Measurements from ENCODE around the gene EZR.

Gene EZR

DNA sequence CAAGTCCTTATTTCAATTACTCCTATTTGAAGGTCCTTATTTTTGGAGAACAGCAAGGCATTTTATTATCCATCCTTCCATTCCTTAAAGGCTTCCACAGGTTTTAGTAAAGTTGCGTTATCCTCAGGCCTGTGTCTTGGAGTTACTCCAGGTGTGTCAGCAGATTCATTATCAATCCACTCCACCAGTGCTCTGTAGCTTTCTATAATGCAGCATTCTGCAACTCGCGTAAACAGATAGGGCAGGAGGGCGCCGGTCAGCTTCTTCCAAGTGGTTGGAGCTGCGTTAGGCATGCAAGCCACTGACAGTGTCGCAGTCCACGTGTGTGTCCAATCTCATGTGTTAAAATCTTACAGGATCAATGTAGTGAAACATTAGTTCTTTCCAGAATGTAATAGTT, 93.5 kb downstream of the EZR start:
- no peak overlapping the region for H2AFZ ChIP-seq (ENCODE audit: low read depth, low read length)
- no peaks in the 10 kb centered on the region for H3K36me3 ChIP-seq (ENCODE audit: insufficient read depth, low read length)

DNA sequence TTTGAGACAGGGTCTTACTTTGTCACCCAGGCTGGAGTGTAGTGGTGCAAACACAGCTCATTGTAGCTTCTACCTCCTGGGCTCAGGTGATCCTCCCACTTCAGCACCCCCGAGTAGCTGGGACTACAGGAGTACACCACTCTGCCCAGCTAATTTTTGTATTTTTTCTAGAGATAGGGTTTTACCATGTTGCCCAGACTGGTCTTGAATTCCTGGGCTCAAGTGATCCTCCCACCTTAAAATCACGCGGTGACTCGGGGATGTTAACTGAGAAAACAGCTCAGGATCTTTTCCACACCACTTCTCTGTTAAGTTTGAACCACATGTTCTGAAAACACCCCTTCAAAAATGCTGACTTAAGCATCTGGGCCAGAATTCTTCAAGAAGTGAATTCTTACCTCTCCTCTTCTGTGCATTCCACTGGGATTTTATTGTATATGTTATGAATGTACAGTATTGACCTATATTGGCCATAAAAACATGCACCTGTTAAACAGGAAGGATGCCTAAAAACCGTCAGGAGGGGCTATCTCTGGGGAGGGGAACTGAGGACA, 96.9 kb downstream of the EZR start:
- H3K27me3 ChIP-seq (ENCODE audit: insufficient read depth, low read length, poor library complexity), result no peaks in the 10 kb centered on the region
- no peaks in the 10 kb centered on the region for H3K36me3 ChIP-seq (ENCODE audit: insufficient read depth, low read length)
- H3K9me3 ChIP-seq (ENCODE audit: insufficient read depth, low read length, severe bottlenecking), result no peaks in the 10 kb centered on the region
- DNase-seq, result no peak
- no peak overlapping the region for H2AFZ ChIP-seq (ENCODE audit: low read depth, low read length)
- ATAC-seq (ENCODE audit: insufficient read depth, low read depth), result no peak
- no peak overlapping the region for H3K4me3 ChIP-seq (ENCODE audit: low read depth in 1 of 2, low read length in 2 of 2)
- H4K20me1 ChIP-seq (ENCODE audit: insufficient read depth, low read length), result no peaks in the 10 kb centered on the region
- H3K27ac ChIP-seq (ENCODE audit: low read length), result no peak overlapping the region
- TF ChIP-seq, protein P1, sequence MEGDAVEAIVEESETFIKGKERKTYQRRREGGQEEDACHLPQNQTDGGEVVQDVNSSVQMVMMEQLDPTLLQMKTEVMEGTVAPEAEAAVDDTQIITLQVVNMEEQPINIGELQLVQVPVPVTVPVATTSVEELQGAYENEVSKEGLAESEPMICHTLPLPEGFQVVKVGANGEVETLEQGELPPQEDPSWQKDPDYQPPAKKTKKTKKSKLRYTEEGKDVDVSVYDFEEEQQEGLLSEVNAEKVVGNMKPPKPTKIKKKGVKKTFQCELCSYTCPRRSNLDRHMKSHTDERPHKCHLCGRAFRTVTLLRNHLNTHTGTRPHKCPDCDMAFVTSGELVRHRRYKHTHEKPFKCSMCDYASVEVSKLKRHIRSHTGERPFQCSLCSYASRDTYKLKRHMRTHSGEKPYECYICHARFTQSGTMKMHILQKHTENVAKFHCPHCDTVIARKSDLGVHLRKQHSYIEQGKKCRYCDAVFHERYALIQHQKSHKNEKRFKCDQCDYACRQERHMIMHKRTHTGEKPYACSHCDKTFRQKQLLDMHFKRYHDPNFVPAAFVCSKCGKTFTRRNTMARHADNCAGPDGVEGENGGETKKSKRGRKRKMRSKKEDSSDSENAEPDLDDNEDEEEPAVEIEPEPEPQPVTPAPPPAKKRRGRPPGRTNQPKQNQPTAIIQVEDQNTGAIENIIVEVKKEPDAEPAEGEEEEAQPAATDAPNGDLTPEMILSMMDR (IDR thresholded peaks at IDR 0.05; ENCODE audit: borderline replicate concordance, extremely low read depth, low read length, poor library complexity, severe bottlenecking), result no peak
- TF ChIP-seq EZH2 (IDR thresholded peaks at IDR 0.05; ENCODE audit: borderline replicate concordance, low read depth, low read length, severe bottlenecking), result no peak
- no peaks in the 10 kb centered on the region for H3K79me2 ChIP-seq (ENCODE audit: insufficient read depth, low read length)
- H3K4me1 ChIP-seq (ENCODE audit: insufficient read depth, low read length), result no peaks in the 10 kb centered on the region
- no peak overlapping the region for H3K4me2 ChIP-seq (ENCODE audit: insufficient read depth, low read length)
- no peak overlapping the region for H3K9ac ChIP-seq (ENCODE audit: low read depth, low read length)

More for the DNA sequence above, 93.5 kb downstream of the EZR start:
- DNase-seq, result no peak
- no peaks in the 10 kb centered on the region for H3K9me3 ChIP-seq (ENCODE audit: insufficient read depth, low read length, severe bottlenecking)
- no peak overlapping the region for H3K4me3 ChIP-seq (ENCODE audit: low read depth in 1 of 2, low read length in 2 of 2)
- no peaks in the 10 kb centered on the region for H3K79me2 ChIP-seq (ENCODE audit: insufficient read depth, low read length)
- H3K27me3 ChIP-seq (ENCODE audit: insufficient read depth, low read length, poor library complexity), result no peaks in the 10 kb centered on the region
- H4K20me1 ChIP-seq (ENCODE audit: insufficient read depth, low read length), result no peaks in the 10 kb centered on the region
- TF ChIP-seq, protein P1 (IDR thresholded peaks at IDR 0.05; ENCODE audit: borderline replicate concordance, extremely low read depth, low read length, poor library complexity, severe bottlenecking), result no peak
- TF ChIP-seq EZH2 (IDR thresholded peaks at IDR 0.05; ENCODE audit: borderline replicate concordance, low read depth, low read length, severe bottlenecking), result no peak
- no peak overlapping the region for H3K9ac ChIP-seq (ENCODE audit: low read depth, low read length)
- H3K4me2 ChIP-seq (ENCODE audit: insufficient read depth, low read length), result no peak overlapping the region
- no peak overlapping the region for H3K27ac ChIP-seq (ENCODE audit: low read length)
- ATAC-seq (ENCODE audit: insufficient read depth, low read depth), result no peak
- H3K4me1 ChIP-seq (ENCODE audit: insufficient read depth, low read length), result no peaks in the 10 kb centered on the region

DNA sequence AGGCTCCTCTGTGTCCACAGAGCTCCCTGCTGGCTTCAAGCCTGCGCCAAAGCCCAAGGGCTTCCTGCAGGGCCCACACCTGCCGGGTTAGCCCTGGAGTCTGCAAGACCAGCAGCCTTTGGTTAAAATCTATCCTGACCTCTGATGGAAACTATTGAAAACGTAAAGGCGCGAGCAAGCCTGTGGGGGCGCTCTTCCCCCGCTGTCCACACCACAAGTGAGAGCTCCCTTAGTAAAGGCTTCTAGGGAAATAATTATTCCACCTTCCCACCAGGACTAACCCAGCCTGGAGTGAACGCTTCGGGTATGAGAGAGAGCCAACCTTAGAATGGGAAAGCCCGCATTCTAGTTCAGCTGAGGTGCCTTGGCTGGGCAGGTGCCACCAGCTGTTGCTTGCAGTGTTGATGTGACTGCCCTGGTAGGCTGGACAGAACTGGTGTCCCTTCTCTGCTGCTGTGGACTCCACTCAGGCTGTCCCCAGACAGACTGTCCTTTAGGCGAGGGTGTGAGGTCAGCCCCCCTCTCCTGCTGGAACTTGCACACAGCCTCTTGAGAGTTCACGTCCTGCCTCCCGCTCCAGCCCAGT, 100.6 kb downstream of the EZR start:
- ATAC-seq (ENCODE audit: insufficient read depth, low read depth), result peak; percentile 34; the same call in 1 of the 3 replicates
- H2AFZ ChIP-seq (ENCODE audit: low read depth, low read length), result no peak overlapping the region

More for the DNA sequence above, 100.6 kb downstream of the EZR start:
- H3K36me3 ChIP-seq (ENCODE audit: insufficient read depth, low read length), result no peaks in the 10 kb centered on the region
- no peaks in the 10 kb centered on the region for H3K79me2 ChIP-seq (ENCODE audit: insufficient read depth, low read length)
- H3K4me3 ChIP-seq (ENCODE audit: low read depth in 1 of 2, low read length in 2 of 2), result no peak overlapping the region
- TF ChIP-seq, protein P1 (IDR thresholded peaks at IDR 0.05; ENCODE audit: borderline replicate concordance, extremely low read depth, low read length, poor library complexity, severe bottlenecking), result peak; percentile 55
- TF ChIP-seq EZH2 (IDR thresholded peaks at IDR 0.05; ENCODE audit: borderline replicate concordance, low read depth, low read length, severe bottlenecking), result no peak
- no peaks in the 10 kb centered on the region for H3K27me3 ChIP-seq (ENCODE audit: insufficient read depth, low read length, poor library complexity)
- H3K9ac ChIP-seq (ENCODE audit: low read depth, low read length), result no peak overlapping the region
- no peak overlapping the region for H3K4me2 ChIP-seq (ENCODE audit: insufficient read depth, low read length)
- H3K4me1 ChIP-seq (ENCODE audit: insufficient read depth, low read length), result no peaks in the 10 kb centered on the region
- H3K27ac ChIP-seq (ENCODE audit: low read length), result no peak overlapping the region
- no peaks in the 10 kb centered on the region for H4K20me1 ChIP-seq (ENCODE audit: insufficient read depth, low read length)
- H3K9me3 ChIP-seq (ENCODE audit: insufficient read depth, low read length, severe bottlenecking), result no peaks in the 10 kb centered on the region
- DNase-seq, result no peak
